Measurements from ENCODE around the gene INPP5F. TPM values are rescaled to one million over a fixed set of nuclear protein-coding genes. Genes with fewer than 3 reads are reported as not detected.
"Not testable (repeated sequence)": the region's sequence is repeated elsewhere in the genome, so short reads cannot be mapped to it uniquely, and the experiment has no call there.

INPP5F gene
- total RNA-seq, 1 donor from 2014 or later, result 23.3 TPM

GRCh38 chr10:119824299-119824698, 98.4 kb downstream of the INPP5F start:
- DNase-seq, result no peak

DNA sequence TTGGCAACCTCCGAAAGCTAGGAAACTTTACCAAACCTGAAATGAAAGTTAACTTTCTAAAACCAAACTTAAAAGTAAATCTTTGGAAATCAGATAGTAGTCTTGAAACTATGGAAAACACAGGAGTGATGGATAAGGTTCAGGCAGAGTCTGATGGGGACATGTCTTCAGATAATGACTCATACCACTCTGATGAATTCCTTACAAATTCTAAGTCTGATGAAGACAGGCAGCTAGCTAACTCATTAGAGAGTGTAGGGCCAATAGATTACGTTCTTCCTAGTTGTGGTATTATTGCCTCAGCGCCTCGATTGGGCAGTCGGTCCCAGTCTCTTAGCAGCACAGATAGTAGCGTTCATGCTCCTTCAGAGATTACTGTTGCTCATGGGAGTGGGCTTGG, 100.9 kb downstream of the INPP5F start:
- no peak for DNase-seq

GRCh38 chr10:119827430-119827829, 101.6 kb downstream of the INPP5F start:
- no peak for DNase-seq

GRCh38 chr10:119829429-119829828, 103.6 kb downstream of the INPP5F start:
- DNase-seq, result no peak

GRCh38 chr10:119830851-119831250, 105.0 kb downstream of the INPP5F start:
- DNase-seq, result no peak

DNA sequence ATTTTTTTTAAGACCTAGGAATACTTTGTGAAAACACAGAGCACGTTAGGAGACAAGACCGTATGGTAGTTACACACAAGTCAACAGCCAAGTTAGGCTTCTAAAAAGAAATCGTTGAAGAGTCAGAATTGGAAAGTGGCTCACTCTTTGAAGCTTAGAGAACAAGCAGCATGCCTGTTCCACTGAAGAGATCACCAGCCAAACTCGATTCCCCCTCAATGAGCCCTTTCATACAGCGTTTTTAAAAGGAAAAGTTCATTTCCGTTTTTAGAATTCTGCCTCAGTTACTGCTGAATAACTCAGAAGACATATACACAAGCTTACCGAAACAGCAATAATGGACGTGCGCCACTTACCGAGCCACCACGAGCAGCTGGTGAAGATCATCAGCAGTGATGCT, 105.8 kb downstream of the INPP5F start:
- DNase-seq, result no peak

DNA sequence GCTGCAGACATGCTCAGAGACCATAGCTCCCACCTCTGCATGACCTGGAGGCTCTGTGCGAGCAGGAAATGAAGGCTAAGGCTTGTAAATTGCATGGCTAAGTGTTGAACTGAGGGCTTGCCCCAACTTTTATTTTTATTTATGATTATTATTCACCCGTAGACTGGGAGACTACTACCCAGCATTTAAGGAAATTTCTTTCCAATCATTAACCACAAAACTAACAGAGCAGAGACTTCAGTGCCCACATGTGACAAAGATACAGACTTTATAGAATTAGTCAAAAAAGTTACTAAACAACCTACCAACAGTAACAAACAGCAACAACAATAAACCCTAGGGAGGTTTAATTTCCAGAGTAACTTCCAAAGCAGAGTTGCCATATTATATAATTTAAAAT, 107.1 kb downstream of the INPP5F start:
- DNase-seq, result no peak

DNA sequence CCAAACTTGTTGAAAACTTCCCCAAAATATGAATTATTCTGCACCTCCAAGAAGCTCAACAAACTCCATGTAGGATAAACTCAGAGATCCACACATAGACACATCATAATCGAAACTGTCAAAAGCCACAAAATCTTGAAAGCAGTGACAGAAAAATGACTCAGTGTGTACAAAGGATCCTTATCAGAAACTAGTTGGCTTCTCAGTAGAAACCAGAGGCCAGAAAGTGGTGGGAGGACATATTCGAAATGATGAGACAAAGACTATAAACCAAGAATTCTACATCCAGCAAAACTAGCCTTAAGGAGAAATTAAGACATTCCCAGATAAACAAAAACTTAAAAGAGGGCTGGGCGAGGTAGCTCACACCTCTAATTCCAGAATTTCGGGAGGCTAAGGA, 108.3 kb downstream of the INPP5F start:
- no peak for DNase-seq

GRCh38 chr10:119845656-119846055, 119.8 kb downstream of the INPP5F start:
- no peak for DNase-seq

- DNase-seq, result no peak
Observed at GRCh38 chr10:119849031-119849789, 123.4 kb downstream of the INPP5F start.

DNA sequence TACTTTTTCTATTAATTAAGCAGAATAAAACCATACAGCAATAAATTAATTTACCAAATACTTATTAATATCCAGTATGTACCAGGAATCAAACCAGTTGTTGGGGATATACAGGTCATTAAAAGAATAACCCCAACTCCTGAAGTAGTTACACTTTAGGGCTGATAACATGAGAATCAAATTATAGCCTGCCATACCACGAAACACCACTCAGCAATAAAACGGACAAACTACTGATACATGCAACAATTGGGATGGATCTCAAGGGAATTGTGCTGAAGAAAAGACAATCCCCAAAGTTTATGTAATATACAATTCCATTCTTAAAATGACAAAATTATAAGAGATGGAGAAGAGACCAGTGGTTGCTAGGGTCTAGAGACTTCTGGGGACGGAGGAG, 124.1 kb downstream of the INPP5F start:
- DNase-seq, result no peak

GRCh38 chr10:119852277-119852676, 126.4 kb downstream of the INPP5F start:
- DNase-seq, result no peak

DNA sequence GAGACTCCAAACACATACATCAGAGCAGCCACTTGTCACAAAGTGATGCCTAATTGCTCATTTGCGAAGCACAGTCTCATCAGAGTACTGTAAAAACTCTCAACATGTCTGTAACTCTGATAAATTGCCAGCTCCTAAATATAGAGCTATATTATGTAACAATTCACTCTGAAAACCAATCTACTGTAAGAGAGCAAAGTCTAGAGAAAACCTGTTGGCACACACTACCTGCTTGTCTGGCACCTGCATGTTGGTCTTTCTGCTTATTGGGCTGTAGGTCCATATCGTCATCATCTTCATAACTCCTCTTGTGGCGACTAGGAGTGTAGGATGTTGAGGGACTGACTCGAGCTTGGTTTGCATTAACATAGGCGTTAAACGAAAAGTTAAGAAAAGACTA, 127.0 kb downstream of the INPP5F start:
- no peak for DNase-seq

GRCh38 chr10:119853574-119853973, 127.7 kb downstream of the INPP5F start:
- DNase-seq, result no peak

DNA sequence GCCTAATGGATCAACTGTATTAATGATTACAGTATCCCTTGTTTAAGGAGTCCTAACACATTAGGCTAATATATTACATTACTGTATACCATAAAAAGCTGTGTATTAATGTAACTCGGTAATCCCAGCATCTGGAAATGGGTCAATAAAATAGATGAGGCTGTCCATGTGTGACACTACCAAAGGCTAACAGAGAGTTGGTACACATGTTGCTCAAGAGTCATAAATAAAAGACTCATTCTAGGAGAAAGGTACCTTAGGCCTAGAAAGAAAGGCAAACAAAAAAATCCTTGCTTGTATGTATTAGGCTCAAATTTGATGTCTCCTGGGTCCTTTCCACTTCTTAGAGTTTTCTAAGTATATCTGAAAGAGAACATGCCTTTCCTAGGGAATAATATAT, 132.2 kb downstream of the INPP5F start:
- no peak for DNase-seq

DNA sequence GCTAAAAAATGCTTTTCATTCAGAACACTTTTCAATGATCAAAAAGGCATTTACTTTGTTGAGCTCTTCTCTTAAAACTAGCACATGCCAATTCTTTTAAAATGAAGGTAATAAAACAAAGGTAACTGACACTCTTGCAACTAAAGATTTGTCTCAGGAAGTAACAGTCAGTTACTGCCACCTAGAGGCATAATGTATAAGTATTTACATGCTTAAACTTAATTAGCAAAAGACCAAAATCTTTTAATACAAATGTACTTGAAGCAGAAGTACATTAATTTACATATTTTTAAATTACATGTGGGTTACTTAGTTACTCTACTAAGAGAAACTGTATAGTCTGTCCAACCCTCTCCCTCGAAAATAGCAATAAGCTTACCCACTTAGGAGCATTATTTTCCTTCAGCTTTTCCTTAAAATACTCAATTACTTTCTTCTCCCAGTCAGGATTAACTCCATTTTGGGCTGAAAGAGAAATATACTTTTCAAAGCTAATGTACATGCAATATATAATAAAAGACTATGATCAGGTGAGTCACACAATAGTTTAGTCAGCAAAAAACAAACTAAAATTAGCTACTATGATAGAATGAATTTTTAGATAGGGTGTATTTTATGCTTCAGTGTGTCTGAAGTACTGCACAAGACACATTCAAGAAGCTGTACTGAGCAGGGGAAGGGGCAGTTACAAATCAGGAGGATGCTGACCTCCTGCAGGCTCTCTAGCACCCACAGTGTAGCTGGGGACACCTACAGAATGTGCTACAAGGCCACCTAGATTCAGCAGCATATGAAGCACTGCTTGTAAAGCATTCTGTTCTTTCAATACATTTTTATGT, 133.8 kb downstream of the INPP5F start:
- peak; percentile 19 for DNase-seq

DNA sequence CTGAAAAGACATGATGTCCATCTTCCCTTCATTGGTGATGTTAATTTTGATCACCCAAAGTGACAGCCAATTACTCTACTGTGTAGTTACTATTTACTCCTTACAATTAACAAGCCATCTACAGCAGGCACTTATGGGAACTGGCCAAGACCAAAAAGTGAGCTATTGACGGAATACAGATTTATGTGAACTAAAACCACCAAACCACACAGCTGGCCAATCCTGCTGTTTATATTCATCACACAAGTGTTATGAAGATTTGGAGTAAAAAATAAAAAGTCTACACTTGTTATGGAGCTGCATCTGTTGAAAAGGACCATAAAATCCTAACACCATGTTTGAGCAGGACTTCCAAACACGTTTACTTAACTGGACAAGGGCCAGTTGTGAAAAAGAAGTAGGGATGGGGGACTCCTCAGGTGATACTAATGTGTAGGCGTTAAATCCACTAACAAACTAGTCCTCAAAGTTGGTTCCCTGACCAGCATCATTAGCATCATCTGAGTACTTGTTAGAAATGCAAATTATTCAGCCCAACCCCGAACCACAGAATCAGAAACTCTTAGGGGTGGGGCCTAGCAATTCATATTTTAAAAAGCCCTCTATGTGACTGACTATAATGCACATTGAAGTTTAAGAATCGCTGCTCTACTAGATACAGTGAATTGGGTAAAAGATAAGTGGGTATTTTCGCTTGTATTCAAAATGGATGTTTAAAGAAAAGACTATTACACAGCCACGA, 135.2 kb downstream of the INPP5F start:
- DNase-seq, result no peak

- DNase-seq, result no peak
Observed at GRCh38 chr10:119862524-119862923, 136.7 kb downstream of the INPP5F start.

DNA sequence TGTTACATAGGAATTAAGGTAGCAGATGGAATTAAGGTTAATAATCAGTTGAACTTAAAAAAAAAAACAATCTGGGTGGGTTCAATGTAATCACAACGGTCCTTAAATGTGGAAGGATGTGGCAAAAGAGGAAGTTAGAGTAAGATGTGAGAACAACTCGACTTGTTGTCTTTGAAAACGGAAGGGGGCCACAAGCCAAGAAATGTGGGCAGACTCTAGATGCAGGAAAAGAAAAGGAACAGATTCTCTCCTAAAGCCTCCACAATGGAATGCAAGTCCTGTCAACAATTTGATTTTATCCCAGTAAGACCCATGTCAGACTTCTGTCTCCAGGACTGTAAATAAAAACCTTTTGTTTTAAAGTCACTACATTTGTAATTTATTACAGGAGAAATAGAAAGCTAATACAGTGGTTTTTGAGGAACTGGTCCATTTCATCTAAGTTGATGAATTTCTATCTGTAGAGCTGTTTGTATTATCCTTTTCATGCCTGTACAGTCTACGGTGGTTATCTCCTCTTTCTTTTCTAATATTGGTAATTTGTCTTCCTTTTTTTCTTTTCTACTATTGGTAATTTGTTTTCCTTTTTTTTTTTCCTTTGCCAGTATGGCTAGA, 138.2 kb downstream of the INPP5F start:
- DNase-seq, result no peak

DNA sequence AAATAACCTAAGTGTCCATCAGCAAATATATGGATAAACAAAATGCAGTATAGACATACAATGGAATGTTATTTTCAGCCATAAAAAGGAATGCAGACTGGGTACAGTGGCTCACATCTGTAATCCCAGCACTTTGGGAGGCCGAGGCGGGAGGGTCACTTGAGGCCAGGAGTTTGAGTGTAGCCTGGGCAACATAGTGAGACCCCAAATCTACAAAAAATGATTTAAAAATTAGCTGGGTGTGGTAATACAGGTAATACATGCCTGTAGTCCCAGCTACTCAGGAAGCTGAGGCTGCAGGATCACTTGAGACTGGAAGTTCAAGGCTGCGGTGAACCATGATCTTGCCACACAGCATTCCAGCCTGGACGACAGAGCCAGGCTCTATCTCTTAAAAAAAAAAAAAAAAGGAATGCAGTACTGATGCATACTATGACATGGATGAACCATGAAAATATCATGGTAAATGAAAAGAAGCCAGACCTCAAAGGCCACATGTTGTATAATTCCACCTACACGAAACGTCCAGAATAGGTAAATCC, 139.9 kb downstream of the INPP5F start:
- DNase-seq, result no peak

- no peak for DNase-seq
Observed at GRCh38 chr10:119867317-119867716, 141.5 kb downstream of the INPP5F start.

DNA sequence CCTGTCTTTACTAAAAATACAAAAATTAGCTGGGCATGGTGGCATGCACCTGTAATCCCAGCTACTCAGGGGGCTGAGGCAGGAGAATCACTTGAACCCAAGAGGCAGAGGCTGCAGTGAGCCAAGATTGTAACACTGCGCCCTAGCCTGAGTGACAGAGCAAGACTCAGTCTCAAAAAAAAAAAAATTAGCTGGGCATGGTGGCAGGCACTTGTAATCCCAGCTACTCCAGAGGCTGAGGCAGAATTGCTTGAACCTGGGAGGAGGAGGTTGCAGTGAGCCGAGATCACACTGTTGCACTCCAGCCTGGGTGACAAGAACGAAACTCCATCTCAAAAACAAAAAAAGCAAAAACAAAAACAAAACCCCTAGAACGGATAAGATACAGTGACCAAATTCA, 143.5 kb downstream of the INPP5F start:
- DNase-seq, result not testable (repeated sequence)

Data from skin of body (tissue), 2 donors.